ENCODE data around the gene CFAP119.
"Not testable (repeated sequence)": the region's sequence is repeated elsewhere in the genome, so short reads cannot be mapped to it uniquely, and the experiment has no call there.

The CFAP119 gene

GRCh38 chr16:30761928-30762902 is at the start of gene CFAP119, which contains the start of gene RNF40:
TSS of gene CFAP119 (minus strand) at chr16:30762062. CDS start at chr16:30761748, 314 bp downstream.
TSS of gene RNF40 (plus strand) at chr16:30762322. CDS start at chr16:30762546, 224 bp downstream.
- DNase-seq: peak; percentile 98

GRCh38 chr16:30809675-30810074 is 47.8 kb upstream of the CFAP119 start:
- not testable (repeated sequence) for DNase-seq

GRCh38 chr16:30808890-30809426 is 47.1 kb upstream of the CFAP119 start:
- DNase-seq: peak; percentile 16

- DNase-seq: peak; percentile 82
Observed at GRCh38 chr16:30808146-30808545, 46.3 kb upstream of the CFAP119 start.

- DNase-seq: peak; percentile 57
Observed at GRCh38 chr16:30805370-30806169, 43.7 kb upstream of the CFAP119 start.

- peak; percentile 48 for DNase-seq
Observed at GRCh38 chr16:30805056-30805369, 43.2 kb upstream of the CFAP119 start.

GRCh38 chr16:30802936-30803335 is 41.1 kb upstream of the CFAP119 start:
- peak; percentile 19 for DNase-seq

GRCh38 chr16:30797670-30798309 is 35.9 kb upstream of the CFAP119 start:
- no peak for DNase-seq

- DNase-seq: no peak
Observed at GRCh38 chr16:30794634-30795033, 32.8 kb upstream of the CFAP119 start.

GRCh38 chr16:30793508-30794069 is 31.7 kb upstream of the CFAP119 start:
- DNase-seq: no peak

GRCh38 chr16:30787613-30788378 is 25.9 kb upstream of the CFAP119 start:
- no peak for DNase-seq

- peak; percentile 45 for DNase-seq
Observed at GRCh38 chr16:30786936-30787612, 25.2 kb upstream of the CFAP119 start, which contains the start of gene ZNF629. TSS of gene ZNF629 (minus strand) at chr16:30787205. CDS start at chr16:30784482, 2,723 bp downstream.

- DNase-seq: no peak
Observed at GRCh38 chr16:30786115-30786935, 24.5 kb upstream of the CFAP119 start.

- DNase-seq: no peak
Observed at GRCh38 chr16:30785126-30786106, 23.6 kb upstream of the CFAP119 start.

GRCh38 chr16:30784215-30784614 is 22.4 kb upstream of the CFAP119 start:
- DNase-seq: no peak

- no peak for DNase-seq
Observed at GRCh38 chr16:30783280-30784109, 21.6 kb upstream of the CFAP119 start.

GRCh38 chr16:30782486-30783279 is 20.8 kb upstream of the CFAP119 start:
- DNase-seq: no peak
